Stimulated activated CD4-positive, alpha-beta T cell treated with anti-CD3 and anti-CD28 coated beads, Interleukin-4, amount 100 ng/mL, for 4 hours (primary cell): ENCODE measurements around the gene PPP1R14B.

Source experiments
- DNase-seq, 2 experiments: peaks; one replicate each; pipeline ENCODE4 v3.0.0-alpha.2; 2020

PPP1R14B gene

DNA sequence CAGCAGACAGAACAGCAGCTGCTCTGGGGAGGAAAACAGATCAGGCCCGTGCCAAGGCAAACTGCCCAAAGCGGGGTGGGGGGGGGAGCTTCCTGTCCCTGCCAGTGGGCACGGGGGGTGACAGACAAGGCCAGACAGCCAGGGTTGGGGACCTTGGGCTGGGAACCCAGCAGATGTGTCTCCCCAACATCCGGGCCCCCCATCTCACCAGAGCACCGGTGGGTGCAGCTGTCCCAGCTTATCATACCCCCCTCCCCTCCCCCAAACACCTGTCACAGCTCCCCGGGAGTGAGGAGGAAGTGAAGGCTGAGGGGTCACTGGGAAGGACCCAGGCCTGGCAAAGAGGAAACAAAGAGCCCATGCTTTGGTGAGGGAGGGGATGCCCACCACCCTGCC is 1.3 kb downstream of the PPP1R14B start:
- peak in 1 of 2 experiments; percentile 17 for DNase-seq

DNA sequence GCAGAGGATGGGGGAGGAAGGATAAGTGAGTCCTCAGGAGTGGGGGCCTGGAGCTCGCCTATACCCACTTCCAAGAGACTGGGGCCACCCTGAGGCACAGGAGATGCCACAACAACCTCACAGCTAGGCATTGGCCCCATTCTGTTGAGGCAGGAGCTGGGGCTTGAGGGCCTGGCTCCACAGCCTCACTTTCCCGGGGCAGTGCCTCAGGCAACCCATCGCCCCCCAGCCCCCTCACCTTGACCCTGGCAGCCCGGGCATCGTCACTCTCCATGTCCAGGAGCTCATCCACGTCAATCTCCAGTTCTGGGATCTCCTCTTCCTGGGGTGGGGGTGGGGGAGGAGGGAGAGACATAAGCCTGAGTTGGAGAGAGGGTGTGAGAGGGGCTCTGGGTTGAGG is 1.8 kb downstream of the PPP1R14B start:
- DNase-seq = no peak

DNA sequence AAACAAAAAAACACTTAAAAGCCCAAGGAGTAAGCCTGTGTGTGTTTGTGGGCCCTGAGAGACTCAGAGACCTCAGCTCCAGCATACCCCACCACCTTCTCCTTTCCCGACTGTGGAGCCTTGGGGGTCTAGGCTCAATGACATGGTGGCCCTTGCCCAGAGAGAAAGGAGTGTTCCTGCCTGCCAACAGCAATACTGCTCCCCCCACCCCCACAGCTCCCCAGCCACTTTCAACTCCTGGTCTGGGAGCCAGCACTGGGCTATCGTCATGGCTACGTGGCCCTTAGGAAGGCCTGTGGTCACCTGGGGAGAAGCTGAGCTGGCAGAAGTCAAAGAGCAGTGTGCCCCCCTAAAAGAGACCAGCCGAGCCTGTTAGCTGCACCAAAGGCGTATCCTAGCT is 2.6 kb downstream of the PPP1R14B start:
- no peak for DNase-seq

DNA sequence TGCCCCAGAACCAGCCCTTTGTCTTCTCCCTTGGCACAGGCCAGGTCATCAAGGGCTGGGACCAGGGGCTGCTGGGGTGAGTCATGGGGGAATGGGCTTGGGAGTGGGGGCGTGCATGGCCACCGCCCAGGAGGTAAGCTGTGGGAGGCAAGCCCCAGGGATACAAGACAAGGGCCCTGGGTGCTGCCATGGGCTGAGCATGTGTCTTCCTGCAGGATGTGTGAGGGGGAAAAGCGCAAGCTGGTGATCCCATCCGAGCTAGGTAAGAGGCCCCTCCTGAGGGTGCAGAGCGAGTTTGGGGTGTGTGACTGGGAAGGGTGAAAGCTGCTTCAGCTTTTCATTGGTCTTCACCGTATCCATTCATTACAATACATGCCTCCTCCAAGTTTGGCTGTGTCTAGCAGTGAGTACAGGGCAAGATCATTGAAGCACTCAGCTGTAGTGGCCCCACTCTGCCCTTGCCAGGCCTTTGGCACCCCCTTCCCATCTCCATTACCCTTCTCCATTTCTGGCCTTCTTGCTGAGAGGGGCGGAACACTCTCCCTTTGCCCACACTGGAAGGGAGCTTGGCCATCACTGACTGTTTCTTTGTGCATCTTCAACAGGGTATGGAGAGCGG is 3.4 kb downstream of the PPP1R14B start:
- no peak for DNase-seq

DNA sequence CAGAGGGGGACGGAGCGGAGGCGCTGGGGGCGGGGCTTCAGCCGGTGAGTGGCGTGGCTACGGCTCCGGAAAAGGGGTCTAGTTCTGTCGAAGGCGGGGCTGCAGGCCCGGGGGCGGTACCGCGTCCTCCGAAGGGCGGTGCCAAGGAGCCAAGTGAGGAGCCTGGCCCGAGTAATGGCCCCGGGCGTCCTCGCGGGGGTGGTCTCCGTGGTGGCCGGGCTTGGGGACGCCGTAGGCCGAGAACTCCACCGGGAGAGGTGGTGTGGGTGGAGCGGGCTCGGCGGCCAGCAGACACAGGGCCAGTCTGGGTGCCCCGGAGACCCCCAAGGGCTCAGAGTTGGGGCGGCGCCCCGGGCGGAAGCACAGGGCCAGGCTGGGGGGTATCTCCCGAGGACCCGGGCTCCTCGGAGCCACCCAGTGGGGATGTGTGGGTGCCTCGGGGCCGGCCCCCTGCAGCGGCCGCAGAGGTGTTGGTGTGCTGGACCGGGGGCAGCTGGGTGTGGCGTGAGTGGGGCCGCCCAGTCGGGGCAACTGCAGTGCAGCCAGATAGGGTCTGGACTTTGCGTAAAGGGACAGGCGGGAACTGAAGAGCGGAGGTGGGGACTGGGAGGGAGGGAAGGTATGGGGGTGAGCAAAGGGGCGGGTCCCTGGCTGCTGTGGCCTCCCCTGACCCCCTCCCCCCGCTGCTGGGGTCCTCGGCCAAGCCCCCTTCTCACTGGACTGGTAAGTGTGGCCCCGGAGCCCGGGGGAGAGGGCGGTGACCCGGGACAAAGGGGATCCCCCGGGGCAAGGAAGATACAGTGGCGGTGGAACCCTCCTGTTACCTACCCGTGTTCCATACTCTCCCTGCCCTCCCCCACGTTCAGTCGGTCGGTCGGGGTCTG is 5.0 kb downstream of the PPP1R14B start:
- peak; percentile 100 for DNase-seq

DNA sequence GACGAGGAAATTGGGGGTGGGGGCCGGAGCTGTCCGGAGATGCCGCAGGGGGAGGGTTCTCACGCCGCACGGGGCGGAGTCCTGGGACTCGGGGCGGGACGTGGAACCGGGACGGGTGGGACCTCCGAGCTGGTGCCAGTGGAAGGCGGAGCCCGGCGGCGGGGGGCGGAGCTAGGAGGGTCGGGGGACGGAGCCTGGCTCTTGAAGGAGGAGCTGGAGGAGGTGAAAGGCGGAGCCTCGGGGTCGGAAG is 5.6 kb downstream of the PPP1R14B start:
- no peak for DNase-seq

DNA sequence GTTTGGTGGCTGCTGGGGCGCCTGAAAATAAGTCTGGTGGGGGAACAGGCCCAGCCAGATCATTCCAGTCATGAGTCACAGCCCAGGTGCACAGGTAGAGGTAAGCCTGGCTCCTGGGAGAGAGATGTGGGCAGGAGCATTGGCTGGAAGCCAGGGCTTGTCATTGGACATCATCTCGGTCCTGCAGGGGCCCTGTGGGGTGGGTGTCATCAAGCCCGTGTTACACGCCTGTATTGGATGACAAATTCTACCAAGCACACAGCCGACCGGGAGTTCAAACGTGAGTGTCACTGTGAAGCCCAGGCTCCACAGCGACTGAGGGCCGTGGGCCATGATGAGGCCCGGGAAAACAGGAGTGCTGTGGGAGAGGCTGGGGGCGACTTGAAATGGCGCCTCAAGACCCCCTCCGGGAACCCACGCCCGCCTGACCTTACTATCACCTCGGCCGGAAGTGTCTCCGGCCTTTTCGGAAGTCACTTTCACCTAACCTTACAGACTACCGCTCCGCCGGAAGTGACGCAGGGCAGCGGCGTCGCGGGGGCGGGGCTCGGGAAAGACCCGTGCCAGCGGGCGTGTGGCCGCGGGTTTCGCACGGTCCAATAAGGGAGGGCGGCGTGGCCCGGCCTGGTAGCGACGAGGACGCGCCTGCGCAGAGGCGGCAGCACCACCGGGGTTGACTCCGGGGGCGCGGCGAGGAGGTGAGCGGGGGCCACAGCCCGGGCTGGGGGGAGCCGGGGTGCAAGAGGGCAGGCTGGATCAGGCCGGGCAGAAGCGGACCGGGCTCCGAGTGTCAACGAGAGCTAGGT is 6.1 kb downstream of the PPP1R14B start, which contains the start of gene FKBP2:
Gene FKBP2 (plus strand): TSS at position 661 of the 806 bp plus-strand sequence. CDS start 1,293 bp downstream, outside the sequence.
- peak; percentile 98 to 99 for DNase-seq

DNA sequence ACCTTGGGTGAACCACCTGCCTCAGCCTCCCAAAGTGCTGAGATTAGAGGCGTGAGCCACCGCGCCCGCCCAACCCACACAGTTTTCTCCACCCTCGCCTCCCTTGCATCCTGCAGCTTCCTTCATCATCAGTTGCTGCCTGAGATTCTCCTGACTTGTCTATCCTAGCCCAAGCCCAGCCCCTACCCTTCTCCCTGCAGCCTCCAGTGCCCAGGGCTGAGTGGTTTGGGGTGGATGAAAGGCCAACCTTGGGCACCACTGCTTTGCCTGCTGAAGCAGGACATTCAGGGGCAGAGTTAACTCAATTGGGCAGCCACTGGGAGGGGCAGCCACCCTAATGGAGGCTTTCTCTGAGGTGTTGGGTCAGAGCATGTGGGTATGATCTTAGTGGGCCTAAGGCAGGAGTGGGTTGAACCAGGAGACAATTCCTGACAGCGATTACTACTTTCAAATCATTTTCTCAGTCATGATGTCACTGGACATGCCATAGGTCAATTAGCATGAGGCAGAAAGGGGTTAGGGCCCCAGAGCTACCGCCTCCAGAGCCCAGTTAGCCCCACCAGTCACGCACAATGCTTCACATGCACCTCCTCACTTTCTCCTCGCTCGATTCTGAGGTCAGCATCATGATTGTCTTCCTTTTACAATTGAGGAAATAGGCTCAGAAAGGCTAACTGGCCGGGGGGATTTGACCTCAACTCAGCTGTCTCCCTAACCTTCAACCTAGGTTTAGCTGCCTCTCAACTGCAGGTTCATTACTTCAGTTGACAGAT is 6.9 kb downstream of the PPP1R14B start:
- DNase-seq = no peak

DNA sequence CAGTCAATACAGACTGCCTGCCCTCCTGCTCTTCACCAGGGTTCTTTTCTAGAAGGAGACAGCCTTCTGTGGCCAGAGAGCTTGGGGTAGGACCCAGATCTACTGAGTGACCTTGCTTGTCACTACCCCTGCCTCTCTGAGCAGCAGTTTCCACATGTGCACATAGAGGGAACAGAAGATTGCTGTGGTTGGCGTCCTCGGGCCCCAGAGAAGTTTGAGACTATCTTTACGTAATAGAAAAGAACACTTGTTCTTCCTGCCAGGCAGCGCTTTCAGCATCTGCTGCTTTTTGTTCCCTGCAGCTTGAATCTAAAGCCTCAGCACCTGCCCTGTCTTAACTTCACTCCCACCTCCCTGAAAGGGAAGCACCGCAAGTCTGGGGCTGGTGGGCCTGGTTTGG is 7.7 kb downstream of the PPP1R14B start:
- no peak for DNase-seq

DNA sequence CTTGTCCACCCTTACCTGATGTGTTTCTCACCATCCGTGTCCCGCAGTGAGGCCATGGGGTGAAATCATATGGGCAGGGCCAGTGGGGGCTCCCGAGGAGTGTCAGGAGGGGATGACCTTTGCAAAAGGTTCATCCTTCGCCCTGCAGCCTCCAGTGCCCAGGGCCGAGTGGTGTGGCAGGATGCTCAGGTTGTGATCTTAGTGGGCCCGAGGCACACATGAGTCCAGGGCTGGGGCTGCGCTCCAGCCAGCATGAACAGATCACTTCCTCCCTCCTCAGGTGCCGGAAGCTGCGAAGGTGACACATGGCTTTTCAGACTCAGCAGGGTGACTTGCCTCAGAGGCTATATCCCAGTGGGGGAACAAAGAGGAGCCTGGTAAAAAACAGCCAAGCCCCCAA is 8.7 kb downstream of the PPP1R14B start:
- DNase-seq = no peak

DNA sequence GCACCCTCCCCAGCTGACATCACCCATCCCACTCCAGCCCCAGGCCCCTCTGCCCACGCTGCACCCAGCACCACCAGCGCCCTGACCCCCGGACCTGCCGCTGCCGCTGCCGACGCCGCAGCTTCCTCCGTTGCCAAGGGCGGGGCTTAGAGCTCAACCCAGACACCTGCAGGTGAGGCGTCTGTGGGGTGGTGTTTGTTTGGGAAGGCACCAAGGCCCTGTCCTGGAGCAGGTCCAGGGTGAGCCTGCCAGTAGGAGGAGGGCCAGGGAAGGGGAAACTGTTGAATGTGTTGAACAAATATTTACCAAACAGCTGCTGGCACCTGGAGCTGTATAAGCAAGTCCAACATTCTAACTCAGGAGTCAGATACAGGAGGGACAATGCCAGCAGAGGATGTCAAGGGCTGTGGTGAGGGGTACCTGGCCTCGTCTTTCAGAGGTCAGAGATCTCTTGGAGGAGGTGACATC is 9.2 kb downstream of the PPP1R14B start:
- DNase-seq = no peak

DNA sequence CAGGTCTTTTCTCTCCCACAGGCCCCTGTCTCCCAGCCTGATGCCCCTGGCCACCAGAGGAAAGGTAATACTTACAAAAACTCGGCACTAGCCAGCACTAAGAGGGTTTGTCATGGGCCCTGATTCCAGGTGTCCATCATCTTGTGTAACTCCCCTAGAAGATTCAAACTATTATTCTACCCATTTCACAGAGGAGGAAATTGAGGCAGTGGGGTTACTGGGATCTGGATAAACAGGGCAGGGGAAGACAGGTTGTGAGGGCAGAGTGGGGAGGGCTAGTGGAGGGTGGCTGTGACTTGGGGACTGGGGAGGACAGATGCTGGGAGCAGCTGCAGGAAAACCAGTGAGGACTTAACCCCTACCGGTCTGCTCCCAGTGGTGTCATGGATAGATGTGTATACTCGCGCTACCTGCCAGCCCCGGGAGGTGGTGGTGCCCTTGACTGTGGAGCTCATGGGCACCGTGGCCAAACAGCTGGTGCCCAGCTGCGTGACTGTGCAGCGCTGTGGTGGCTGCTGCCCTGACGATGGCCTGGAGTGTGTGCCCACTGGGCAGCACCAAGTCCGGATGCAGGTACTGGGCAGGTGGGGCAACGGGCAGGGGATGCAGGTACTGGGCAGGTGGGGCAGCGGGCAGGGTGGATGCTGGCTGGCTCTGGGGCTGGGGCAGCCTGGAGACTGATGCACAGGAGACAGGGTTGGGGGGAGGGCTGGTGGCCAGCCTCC is 11.1 kb downstream of the PPP1R14B start:
- no peak for DNase-seq

DNA sequence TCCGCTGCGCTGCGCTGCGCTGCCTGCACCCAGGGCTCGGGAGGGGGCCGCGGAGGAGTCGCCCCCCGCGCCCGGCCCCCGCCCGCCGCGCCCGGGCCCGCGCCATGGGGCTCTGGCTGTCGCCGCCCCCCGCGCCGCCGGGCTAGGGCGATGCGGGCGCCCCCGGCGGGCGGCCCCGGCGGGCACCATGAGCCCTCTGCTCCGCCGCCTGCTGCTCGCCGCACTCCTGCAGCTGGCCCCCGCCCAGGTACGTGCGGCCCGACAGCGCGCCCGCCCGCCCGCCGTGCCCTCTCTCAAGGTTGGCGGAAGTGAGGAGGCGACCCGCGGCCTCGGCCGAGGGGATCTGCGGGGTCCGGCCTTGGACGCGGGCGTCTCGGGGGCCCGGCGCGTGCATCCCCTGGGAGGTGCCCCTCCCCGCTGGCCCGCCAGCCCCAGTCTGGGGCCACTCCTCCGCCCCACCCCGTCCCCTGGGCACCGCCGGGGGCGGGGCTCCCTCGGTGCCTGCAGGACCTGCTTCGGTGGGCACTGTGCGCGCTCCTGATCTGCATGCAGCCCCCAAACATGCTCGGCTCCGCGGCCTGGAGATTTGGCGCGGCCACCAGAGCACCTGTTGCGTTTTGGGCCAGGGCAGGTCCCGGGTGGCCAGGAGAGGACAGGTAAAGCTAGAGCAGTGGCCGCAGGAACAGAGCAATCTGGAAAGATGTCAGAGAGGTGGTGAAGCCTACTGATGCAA is 11.9 kb downstream of the PPP1R14B start:
- peak; percentile 35 to 53 for DNase-seq

DNA sequence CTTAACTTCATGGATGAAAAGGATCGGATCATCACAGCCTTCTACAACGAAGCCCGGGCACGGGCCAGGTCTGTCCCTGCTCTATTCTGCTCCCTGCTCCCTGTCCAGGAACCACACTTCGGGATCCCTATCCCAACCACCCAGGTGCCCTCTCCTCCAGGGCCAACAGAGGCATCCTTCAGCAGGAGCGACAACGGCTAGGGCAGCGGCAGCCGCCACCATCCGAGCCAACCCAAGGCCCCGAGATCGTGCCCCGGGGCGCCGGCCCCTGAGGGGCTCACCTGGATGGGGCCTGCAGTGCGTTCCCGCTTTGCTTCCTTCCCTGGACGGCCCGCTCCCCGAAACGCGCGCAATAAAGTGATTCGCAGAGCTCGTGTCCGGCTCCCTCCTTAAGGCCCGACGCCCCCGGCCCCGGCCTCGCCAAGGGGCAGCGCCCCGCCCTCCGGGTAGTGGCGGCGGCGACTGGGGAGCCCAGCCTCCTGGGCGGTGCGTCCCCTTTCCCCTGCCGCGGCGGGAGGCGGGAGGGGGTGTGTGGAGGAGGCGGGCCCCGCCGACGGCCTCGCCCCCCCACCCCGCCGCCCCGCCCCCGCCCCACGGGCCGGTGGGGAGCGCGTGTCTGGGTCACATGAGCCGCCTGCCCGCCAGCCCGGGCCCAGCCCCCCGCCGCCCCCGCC is 12.7 kb downstream of the PPP1R14B start, which contains the start of gene VEGFB:
Gene VEGFB (plus strand): TSS at position 672 of the 674 bp plus-strand sequence. CDS start 250 bp downstream, outside the sequence.
- peak; percentile 72 to 76 for DNase-seq

DNA sequence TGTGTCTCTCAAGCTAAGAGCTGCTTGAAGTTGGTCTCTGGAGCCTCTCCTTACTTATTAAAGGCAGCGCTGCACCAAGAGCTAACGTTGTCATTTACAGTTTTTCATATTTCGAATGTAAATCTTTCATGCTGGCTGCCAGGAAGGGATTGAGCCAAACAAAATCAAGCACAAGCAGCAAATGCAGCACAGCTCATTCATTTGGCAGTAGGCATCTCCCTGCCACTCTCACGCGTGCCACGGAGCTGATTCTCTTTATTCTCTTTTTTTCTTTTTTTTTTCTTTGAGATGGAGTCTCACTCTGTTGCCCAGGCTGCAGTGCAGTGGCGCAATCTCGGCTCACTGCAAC is 13.8 kb downstream of the PPP1R14B start:
- no peak for DNase-seq

DNA sequence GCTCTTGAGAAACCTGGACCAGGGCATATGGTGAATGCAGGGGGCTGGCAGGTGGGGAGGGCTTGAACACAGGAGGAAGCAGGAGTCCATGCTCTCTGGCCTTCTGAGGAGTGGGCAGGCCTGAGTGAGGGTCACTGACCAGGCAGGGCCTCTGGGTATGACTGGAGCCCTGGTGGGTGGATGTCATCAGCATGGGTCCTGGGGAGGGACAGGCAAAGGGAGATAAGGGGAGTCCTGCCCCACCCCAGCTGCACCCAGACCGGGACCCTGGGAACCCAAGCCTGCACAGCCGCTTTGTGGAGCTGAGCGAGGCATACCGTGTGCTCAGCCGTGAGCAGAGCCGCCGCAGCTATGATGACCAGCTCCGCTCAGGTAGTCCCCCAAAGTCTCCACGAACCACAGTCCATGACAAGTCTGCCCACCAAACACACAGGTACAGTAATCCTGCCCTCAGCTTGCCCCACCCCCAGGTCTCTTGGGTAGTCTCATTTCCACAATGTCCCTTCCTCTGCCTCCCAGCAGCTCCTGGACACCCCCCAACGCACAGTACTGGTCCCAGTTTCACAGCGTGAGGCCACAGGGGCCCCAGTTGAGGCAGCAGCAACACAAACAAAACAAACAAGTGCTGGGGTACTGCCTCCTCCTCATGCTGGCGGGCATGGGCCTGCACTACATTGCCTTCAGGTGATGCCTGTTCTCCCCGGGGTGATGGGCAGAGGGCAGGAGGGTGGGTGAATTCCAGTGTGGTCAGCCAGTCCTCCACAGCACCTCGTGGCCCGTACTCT is 14.4 kb downstream of the PPP1R14B start:
- DNase-seq = no peak

DNA sequence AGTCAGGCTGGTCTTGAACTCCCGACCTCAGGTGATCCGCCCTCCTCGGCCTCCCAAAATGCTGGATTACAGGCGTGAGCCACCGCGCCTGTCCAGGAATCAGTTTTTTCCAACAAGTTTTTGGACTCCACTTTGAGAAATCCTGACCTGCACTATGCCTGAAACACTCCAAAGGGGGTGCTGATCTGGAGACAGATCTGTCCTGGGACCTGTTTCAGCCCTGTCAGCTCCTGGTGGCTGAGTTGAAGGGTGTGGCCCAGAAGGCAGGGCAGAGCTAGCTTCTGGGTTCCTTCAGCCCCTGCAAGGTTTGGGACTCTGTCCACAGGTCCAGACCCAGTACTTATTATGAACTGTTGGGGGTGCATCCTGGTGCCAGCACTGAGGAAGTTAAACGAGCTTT is 15.2 kb downstream of the PPP1R14B start:
- DNase-seq = no peak

DNA sequence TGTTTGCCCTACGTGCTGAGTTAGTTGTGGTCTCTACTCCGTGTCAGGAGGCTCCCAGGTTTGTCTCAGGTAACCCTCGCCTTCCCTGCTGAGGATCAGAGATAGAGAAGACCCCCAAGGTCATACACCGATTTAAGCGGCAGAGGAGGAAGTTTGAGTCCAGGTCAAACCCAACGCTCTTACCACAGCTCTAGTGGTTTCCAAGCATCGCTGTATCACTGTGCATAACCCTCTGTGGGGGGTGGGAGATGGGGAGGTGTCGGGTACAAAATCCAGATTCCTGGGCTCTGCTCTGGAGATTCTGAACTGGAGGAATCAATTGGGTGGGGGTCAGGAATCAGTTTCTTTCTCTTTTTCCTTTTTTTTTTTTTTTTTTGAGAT is 15.8 kb downstream of the PPP1R14B start:
- DNase-seq = no peak

DNA sequence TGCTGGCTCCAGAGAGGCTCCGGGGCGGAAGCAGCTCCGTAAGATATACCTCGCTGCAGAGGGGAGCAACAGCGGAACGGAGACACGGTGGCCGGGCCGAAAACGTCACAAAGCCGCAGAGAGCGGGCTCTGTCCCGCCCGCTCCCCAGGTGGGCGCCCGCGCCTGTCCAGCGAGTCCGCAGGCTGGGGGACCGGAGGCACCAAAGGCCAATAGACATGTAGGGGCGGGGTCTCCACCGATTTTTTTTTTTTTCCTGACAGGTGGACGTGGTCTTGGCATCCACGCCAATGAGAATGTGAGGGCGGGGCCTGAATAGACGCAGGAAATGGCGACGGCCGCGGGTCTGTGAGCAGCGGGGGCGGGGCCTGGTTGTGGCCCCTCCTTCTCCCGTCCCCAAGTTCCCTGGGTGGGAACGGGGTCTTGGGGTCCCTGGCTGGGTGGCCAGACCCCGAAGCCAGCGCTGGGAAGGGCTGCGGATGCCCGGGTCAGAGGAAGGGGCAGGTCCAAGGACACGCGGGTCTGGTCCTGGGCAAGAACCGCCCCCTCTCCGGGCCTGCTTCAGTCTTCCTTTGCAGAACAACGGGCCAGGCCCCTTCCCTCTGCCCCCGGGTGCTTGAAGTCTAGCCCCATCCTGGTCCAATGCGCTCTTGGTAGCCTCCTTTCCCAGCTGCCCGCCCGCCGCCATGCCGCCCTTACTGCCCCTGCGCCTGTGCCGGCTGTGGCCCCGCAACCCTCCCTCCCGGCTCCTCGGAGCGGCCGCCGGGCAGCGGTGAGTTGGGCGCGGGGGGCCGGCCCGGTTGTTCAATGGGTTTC is 16.4 kb downstream of the PPP1R14B start, which contains the start of gene DNAJC4:
Gene DNAJC4 (plus strand): TSS at position 378 of the 814 bp plus-strand sequence. CDS start 307 bp downstream, at position 685.
- peak; percentile 83 to 84 for DNase-seq
